GM12875 (cell line): ENCODE data around the gene SLC30A3.
A peak's percentile ranks its signal among the peaks of the same experiment; 100 is the strongest.

Source experiments
- H3K4me3 ChIP-seq: one replicate; pipeline ENCODE4 v1.5.1; 2011; ENCODE audit warnings: low read depth, low read length, control low read depth
- TF ChIP-seq, protein P1 (sequence below): IDR thresholded peaks from 2 replicates; pipeline ENCODE4 v1.5.1; 2011; ENCODE audit warnings: low read depth, mild to moderate bottlenecking, control low read depth, inconsistent platforms, low read length, moderate library complexity, borderline replicate concordance; ENCODE audit not compliant: insufficient read depth

SLC30A3 gene

DNA sequence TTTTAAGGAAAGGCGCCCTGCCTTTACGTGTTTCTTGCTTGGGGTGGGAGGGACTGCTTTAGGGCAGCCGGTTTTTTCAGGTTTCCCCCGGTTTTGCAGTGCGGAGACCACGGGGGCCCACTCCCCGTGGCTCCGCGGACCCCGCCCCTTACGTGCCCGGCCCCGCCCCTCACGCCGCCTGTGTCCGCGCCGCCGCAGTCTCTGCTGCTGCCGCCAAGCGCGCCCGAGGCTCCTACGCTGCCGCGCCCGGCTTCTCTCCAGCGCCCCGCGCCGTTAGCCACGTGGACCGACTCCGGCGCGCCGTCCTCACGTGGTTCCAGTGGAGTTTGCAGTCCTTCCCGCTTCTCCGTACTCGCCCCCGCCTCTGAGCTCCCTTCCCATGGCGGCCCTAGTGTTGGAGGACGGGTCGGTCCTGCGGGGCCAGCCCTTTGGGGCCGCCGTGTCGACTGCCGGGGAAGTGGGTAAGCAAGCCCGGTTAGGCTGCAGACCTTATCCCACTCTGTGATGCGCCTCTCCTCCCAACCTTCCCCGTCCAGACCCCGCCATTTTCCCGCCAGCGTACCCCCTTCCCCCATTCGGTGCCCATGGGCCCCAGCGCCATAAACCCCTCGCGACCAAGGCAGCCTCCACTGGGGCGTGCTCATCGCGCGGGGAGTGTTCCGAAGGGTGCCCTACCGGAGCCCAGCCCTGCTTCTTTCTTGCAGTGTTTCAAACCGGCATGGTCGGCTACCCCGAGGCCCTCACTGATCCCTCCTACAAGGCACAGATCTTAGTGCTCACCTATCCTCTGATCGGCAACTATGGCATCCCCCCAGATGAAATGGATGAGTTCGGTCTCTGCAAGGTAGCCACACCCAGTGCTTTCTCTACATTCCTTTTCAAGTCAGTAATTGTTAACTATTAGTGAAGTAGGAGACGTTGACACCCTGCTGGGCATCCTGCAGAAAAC, 45.4 kb downstream of the SLC30A3 start, which contains the start of gene CAD:
Gene CAD (plus strand): TSS at position 197 of the 949 bp plus-strand sequence. CDS start 183 bp downstream, at position 380.
- H3K4me3 ChIP-seq: peak within 1 kb of the TSS; percentile 90
- TF ChIP-seq, protein P1, sequence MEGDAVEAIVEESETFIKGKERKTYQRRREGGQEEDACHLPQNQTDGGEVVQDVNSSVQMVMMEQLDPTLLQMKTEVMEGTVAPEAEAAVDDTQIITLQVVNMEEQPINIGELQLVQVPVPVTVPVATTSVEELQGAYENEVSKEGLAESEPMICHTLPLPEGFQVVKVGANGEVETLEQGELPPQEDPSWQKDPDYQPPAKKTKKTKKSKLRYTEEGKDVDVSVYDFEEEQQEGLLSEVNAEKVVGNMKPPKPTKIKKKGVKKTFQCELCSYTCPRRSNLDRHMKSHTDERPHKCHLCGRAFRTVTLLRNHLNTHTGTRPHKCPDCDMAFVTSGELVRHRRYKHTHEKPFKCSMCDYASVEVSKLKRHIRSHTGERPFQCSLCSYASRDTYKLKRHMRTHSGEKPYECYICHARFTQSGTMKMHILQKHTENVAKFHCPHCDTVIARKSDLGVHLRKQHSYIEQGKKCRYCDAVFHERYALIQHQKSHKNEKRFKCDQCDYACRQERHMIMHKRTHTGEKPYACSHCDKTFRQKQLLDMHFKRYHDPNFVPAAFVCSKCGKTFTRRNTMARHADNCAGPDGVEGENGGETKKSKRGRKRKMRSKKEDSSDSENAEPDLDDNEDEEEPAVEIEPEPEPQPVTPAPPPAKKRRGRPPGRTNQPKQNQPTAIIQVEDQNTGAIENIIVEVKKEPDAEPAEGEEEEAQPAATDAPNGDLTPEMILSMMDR: no peak

DNA sequence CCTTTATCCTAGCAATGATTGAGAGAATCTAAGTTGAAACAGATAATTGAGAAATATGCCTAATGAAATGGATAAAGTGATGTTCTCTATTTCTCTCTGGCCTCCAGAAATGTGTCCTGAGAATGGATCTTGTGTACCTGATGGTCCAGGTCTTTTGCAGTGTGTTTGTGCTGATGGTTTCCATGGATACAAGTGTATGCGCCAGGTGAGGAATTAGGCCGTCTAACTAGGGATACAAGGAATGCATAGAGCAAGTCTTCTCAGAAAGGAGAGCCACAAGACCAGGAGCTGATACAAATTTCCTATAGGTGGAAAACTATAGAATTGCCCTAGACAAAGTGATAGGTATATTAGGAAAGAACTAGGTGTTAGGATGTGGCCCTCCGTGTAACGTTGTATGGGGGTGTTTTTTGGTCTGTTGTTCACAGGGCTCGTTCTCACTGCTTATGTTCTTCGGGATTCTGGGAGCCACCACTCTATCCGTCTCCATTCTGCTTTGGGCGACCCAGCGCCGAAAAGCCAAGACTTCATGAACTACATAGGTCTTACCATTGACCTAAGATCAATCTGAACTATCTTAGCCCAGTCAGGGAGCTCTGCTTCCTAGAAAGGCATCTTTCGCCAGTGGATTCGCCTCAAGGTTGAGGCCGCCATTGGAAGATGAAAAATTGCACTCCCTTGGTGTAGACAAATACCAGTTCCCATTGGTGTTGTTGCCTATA, 46.3 kb downstream of the SLC30A3 start:
- peak overlapping the region; percentile 90 for H3K4me3 ChIP-seq
- TF ChIP-seq, protein P1: no peak

DNA sequence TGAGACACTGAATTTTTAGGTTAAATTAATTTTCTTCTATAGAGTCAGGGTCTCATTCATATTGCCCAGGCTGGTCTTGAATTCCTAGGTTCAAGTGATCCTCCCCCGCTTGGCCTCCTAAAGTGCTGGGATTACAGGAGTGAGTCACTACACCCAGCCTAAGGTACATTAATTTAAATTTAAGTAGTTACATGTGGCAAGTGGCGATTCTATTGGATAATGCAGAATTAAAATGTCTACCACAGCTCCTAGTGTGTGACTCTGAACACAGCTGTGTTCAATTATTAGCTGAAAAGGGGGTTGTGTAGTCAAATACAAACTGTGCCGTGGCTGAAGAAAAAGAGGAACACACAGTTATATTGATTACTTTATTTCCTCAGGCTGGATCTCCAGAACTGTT, 47.9 kb downstream of the SLC30A3 start:
- TF ChIP-seq, protein P1: no peak
- no peak overlapping the region for H3K4me3 ChIP-seq

DNA sequence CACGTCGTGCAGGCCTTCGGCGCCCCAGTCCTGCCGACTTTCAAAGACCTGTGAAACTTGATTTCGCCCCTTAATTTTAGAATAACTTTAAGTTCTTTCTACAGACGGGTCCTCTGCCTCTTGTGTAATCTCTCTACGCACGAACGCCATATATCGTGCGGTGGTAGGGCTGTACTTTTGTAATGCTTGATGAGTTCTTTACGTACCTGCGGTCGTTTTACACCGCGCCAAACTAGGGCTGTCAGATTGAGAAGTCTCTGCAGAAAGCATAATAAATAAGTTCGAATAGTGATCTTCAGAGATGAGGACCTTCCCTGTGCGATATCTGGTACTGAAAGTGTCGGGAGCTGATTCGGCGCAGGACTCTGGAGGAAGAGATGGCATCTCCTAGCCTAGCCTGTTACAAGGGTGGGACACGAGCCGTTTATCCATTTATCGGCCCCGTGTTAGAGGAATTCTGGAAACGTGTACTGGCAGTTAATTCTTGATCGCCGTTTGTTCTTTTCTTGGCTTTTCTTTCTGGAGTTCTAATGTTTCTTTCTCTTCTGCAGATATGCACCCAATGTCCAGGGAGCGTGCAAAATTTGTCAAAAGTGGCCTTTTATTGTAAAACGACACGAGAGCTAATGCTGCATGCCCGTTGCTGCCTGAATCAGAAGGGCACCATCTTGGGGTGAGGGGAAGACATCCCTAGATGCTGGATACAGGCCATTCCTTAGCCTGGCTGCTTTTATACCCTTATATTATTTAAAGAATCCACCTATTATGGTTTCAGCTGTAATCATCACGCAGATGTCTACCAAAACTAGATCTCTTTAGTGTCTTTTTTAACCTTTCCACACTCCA, 50.0 kb downstream of the SLC30A3 start:
- TF ChIP-seq, protein P1: no peak
- H3K4me3 ChIP-seq: peak overlapping the region; percentile 85

DNA sequence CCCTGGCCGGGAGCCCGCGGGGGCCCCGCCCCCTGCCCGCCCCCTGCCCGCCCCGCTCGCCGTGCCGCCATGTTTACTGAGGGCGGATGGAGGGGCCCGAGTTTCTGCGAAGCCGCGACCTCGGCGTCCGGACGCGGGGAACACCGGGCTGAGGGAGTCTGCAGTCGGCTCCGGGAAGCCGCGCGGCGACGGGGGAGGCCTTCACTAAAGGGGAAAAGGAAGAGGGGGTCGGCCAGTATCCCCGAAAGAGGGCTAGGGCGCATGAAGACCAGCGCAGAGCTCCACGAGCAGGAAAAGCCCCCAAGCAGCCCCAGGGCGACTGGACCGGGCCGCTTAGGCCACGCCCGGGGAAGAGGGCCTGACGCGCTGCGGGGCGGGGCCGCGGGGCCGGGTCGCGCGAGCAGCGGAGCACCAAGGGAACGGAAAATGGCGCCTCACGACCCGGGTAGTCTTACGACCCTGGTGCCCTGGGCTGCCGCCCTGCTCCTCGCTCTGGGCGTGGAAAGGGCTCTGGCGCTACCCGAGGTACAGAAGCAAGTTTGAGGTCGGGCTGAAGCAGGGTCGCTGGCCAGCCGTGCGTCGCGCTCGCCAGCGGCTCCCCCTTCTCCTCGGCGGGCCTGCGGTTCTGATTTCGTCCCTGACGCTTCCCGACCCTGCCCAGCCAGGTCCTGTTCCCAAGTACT, 50.8 kb downstream of the SLC30A3 start, which contains the start of the genes ATRAID and SLC5A6:
Gene ATRAID (plus strand): TSS at position 99 of the 683 bp plus-strand sequence. CDS start 328 bp downstream, at position 427.
Gene SLC5A6 (minus strand): TSS at position 326 of the 683 bp plus-strand sequence. CDS start 4,618 bp downstream, outside the sequence.
- TF ChIP-seq, protein P1: no peak
- H3K4me3 ChIP-seq: peak within 1 kb of the TSS; percentile 85
